BJ (cell line): ENCODE measurements around the gene SMCO4. TPM values are rescaled to one million over a fixed set of nuclear protein-coding genes. Genes with fewer than 3 reads are reported as not detected.

ENCODE experiments used
- CTCF ChIA-PET: fragments of 350-600 bp; formaldehyde crosslinking; extraction: SDS; loops from one replicate; lab custom pipeline; 2021; ENCODE audit warnings: antibody characterized with exemption, inconsistent platforms; lab: Yijun Ruan, JAX
- POLR2A ChIA-PET: fragments of 300-600 bp; sonication (Branson Sonifier 250); formaldehyde crosslinking; extraction: SDS; loops from one replicate; lab custom pipeline; 2021; ENCODE audit warnings: antibody characterized with exemption; lab: Charles Lee
- DNase-seq: peaks from one replicate; pipeline ENCODE4 v3.0.0-alpha.2; 2011; ENCODE audit warnings: low read depth
- H3K27me3 ChIP-seq: 2 replicates; pipeline ENCODE4 v1.6.0; 2011; ENCODE audit warnings: low read length; ENCODE audit not compliant: control insufficient read depth, insufficient read depth
- H3K36me3 ChIP-seq: 2 replicates; pipeline ENCODE4 v1.5.1; 2011; ENCODE audit warnings: low read length; ENCODE audit not compliant: control insufficient read depth, insufficient read depth
- H3K4me3 ChIP-seq: 2 replicates; pipeline ENCODE4 v1.5.1; 2011; ENCODE audit warnings: low read depth, mild to moderate bottlenecking, control low read depth, low read length
- CTCF ChIP-seq: IDR thresholded peaks from 2 replicates; pipeline ENCODE4 v1.5.1; 2011; ENCODE audit warnings: low read depth, mild to moderate bottlenecking, control low read depth, inconsistent platforms, low read length, moderate library complexity; ENCODE audit not compliant: insufficient read depth
- polyA plus RNA-seq: library from polyadenylated mRNA; depleted of rRNA; stranded (reverse); fragments of >200 nt; gene quantifications from 2 replicates; pipeline ENCODE4 v1.2.3, GENCODE V29; 2011

Gene SMCO4
- polyA plus RNA-seq, 1 experiment: 12.8 TPM

GRCh38 chr11:93510196-93510873 lies 32.9 kb downstream of the SMCO4 start:
- H3K4me3 ChIP-seq: no peak overlapping the region
- no peaks in the 10 kb centered on the region for H3K36me3 ChIP-seq
- no peaks in the 10 kb centered on the region for H3K27me3 ChIP-seq
- no peak for DNase-seq
- no peak for TF ChIP-seq CTCF
- ChIA-PET CTCF (interaction anchor here (2.1 kb wide), 1 partner anchor 14 kb away, joined by 5 read pairs; no protein-coding TSS in a partner anchor), POLR2A (no interaction called here)

GRCh38 chr11:93507517-93507916 lies 35.7 kb downstream of the SMCO4 start:
- no peaks in the 10 kb centered on the region for H3K36me3 ChIP-seq
- ChIA-PET CTCF (interaction anchor here (1.0 kb wide), 1 partner anchor 18 kb away, joined by 4 read pairs; no protein-coding TSS in a partner anchor), POLR2A (no interaction called here)
- DNase-seq: no peak
- no peak overlapping the region for H3K4me3 ChIP-seq
- no peaks in the 10 kb centered on the region for H3K27me3 ChIP-seq
- TF ChIP-seq CTCF: no peak

- Histone ChIP-seq H3K27me3 (no peaks in the 10 kb centered on the region), H3K4me3 (no peak overlapping the region), H3K36me3 (no peaks in the 10 kb centered on the region)
- CTCF ChIA-PET: no interaction called here
- POLR2A ChIA-PET: interaction anchor here (0.6 kb wide), 1 partner anchor 37 kb away, joined by 3 read pairs; no protein-coding TSS in a partner anchor
- no peak for DNase-seq
- TF ChIP-seq CTCF: no peak
Measured at GRCh38 chr11:93505703-93506102, 37.5 kb downstream of the SMCO4 start.

GRCh38 chr11:93504110-93505095 lies 38.8 kb downstream of the SMCO4 start:
- Histone ChIP-seq H3K4me3 (no peak overlapping the region), H3K36me3 (no peaks in the 10 kb centered on the region)
- POLR2A ChIA-PET: no interaction called here

More at GRCh38 chr11:93504110-93505095, 38.8 kb downstream of the SMCO4 start:
- CTCF ChIA-PET: no interaction called here
- no peak for TF ChIP-seq CTCF
- no peak for DNase-seq
- H3K27me3 ChIP-seq: no peaks in the 10 kb centered on the region
